IgD-negative memory B cell (primary cell): ENCODE results near the gene AADACL4. TPM values are rescaled to one million over a fixed set of nuclear protein-coding genes. Genes with fewer than 3 reads are reported as not detected.

Experiments
- H3K27ac Mint-ChIP-seq, 3 donors: one replicate each; pipeline ENCODE4 v1.8.0; 2020 to 2022; ENCODE audit warnings: mild to moderate bottlenecking in 3 of 3, mixed read lengths in 3 of 3, moderate library complexity in 1 of 3
- H3K27me3 Mint-ChIP-seq: one replicate; pipeline ENCODE4 v1.8.0; 2021; ENCODE audit warnings: mixed read lengths
- H3K36me3 Mint-ChIP-seq: one replicate; pipeline ENCODE4 v1.8.0; 2020; ENCODE audit warnings: mild to moderate bottlenecking, mixed read lengths
- H3K4me1 Mint-ChIP-seq, 3 donors: one replicate each; pipeline ENCODE4 v1.8.0; 2020 to 2022; ENCODE audit warnings: mixed read lengths in 3 of 3, mild to moderate bottlenecking in 1 of 3
- H3K4me3 Mint-ChIP-seq, 4 donors: one replicate each; pipeline ENCODE4 v1.8.0; 2020 to 2022; ENCODE audit warnings: mild to moderate bottlenecking in 4 of 4, mixed read lengths in 4 of 4, moderate library complexity in 3 of 4
- H3K9me3 Mint-ChIP-seq, 3 donors: one replicate each; pipeline ENCODE4 v1.8.0; 2020 to 2021; ENCODE audit warnings: mixed read lengths in 3 of 3, mild to moderate bottlenecking in 1 of 3
- polyA plus RNA-seq: library from polyadenylated mRNA; unstranded; fragments of 300-500 nt; fragmentation: Illumina TruSeq; gene quantifications from one replicate; pipeline ENCODE4 v1.2.3, GENCODE V29; 2021

AADACL4 gene
- polyA plus RNA-seq, 1 donor from 2014 or later = not detected

DNA sequence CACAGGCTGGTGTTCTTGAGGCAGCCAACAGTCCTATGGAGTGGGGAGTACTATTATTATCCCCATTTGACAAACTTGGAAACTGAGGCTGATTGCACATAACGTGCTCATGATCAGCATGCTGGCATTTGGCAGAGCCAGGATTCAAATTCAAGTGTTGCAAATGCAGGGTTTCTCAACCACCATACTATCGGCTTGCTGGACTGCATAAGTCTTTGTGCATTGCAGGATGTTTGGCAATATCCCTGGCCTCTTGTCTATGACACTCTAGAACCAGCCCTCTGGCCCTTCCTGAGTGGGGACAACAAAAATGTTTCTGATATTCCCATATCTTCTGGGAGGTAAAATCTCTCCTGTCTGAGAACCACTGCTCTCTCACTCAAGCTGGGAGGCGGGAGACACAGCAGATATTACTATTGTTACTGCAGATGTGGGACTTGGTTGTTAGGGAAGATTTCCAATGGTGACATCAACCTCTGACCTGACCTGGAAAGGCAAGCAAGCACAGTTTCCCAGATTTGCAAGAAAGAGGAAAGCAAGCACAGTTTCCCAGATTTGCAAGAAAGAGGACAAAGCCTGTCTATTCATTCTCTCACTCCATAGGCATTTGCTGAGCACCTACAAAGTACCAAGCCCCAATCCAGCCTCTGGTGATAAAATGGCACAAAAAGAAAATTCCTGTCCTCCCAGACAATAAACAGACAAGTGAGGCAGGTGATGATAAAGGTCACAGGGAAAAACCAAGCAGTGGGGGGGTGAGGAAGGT is 71.0 kb downstream of the AADACL4 start:
- no peak overlapping the region for H3K27ac Mint-ChIP-seq
- peaks cover 15% of the 10 kb centered on the region for H3K27me3 Mint-ChIP-seq
- no peaks in the 10 kb centered on the region for H3K4me1 Mint-ChIP-seq
- no peaks in the 10 kb centered on the region for H3K36me3 Mint-ChIP-seq
- no peak overlapping the region for H3K4me3 Mint-ChIP-seq
- H3K9me3 Mint-ChIP-seq = no peaks in the 10 kb centered on the region

DNA sequence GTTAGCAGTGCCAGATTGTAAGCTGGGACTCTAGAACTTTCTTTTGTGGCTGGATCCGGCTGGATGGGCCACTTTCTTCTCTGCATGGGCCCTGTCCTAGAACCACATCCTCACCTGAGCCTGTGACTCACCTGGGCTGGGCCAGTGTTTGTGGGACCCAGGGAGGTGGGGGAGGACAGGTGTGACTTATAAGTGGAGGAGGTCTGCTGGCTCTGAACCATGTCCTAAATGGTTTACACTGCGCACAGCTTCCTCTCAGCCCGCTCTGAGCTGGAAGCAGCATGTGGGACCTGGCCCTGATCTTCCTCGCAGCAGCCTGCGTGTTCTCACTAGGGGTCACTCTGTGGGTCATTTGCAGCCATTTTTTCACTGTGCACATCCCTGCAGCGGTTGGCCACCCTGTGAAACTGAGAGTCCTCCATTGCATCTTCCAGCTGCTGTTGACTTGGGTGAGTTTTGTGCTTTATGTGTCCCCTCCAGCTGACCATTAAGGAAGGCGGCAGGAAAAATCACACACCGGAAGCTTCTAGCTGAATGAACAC is 72.1 kb downstream of the AADACL4 start, which contains the start of gene AADACL3:
AADACL3 (plus strand) TSS at position 215 of the 542 bp plus-strand sequence; CDS start at position 282, 67 bp downstream.
- Mint-ChIP-seq H3K9me3 (no peaks in the 10 kb centered on the region), H3K27me3 (peaks cover 14% of the 10 kb centered on the region), H3K4me3 (no peak within 1 kb of the TSS), H3K27ac (no peak within 1 kb of the TSS), H3K36me3 (no peaks in the 10 kb centered on the region), H3K4me1 (no peaks in the 10 kb centered on the region)

Other genes starting within 250 kb of the AADACL4 start
- 1.5 TPM for gene DHRS3, start 25.9 kb upstream of the AADACL4 start, polyA plus RNA-seq
- not detected for gene AADACL3, start 72.0 kb downstream of the AADACL4 start, polyA plus RNA-seq
- gene CFAP107, start 102.1 kb downstream of the AADACL4 start, polyA plus RNA-seq = not detected
- not detected for gene PRAMEF12, start 129.7 kb downstream of the AADACL4 start, polyA plus RNA-seq
- gene PRAMEF1, start 147.3 kb downstream of the AADACL4 start, polyA plus RNA-seq = not detected
- gene PRAMEF11, start 187.3 kb downstream of the AADACL4 start, polyA plus RNA-seq = not detected
- not detected for gene HNRNPCL1, start 204.6 kb downstream of the AADACL4 start, polyA plus RNA-seq
- gene PRAMEF2, start 213.0 kb downstream of the AADACL4 start, polyA plus RNA-seq = not detected
- gene PRAMEF4, start 242.1 kb downstream of the AADACL4 start, polyA plus RNA-seq = not detected